ENCODE measurements around the gene KNG1.
"Not testable (repeated sequence)": the region's sequence is repeated elsewhere in the genome, so short reads cannot be mapped to it uniquely, and the experiment has no call there.

The KNG1 gene

DNA sequence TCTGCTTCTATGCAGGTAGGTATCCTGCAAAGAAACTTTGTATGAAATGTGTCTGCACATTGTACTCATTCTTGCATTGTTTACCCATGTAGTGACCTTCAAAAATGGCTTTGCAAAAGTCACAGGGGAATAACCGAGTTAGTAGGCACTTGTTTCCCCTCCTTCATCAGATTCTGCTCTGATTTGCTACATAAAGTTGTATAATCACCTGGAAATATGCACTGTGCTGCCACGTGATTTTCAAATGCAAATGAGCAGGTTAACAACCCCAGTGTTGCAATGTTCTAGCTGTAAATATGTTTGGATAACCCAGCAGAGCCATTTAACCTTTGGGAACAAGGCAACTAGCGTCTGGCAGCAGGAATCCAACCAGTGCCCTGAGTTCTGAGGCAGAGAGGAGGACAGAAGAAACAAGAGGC is at the start of gene KNG1:
Gene KNG1 (plus strand): TSS at position 321 of the 419 bp plus-strand sequence. CDS start 184 bp downstream, outside the sequence.
- no peak for DNase-seq

DNA sequence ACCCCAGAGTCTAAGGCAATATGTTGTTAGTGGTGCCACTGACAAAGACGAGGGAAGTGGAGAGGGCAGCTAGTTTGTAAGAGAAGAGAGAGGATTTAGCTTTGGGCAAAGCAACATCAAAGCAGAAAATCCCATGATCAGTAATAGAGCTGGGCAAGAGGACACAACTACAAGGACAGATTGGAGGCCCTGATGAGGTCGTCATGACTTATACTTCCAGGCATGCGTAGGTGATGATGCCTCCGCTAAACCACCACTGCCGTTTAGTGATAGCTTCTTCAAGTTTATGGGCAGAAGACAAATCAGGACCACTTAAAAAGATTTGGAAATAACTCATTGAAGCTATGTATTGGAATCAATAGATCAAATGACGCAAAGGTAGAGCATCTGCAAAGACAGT is 48.7 kb upstream of the KNG1 start:
- DNase-seq: no peak

DNA sequence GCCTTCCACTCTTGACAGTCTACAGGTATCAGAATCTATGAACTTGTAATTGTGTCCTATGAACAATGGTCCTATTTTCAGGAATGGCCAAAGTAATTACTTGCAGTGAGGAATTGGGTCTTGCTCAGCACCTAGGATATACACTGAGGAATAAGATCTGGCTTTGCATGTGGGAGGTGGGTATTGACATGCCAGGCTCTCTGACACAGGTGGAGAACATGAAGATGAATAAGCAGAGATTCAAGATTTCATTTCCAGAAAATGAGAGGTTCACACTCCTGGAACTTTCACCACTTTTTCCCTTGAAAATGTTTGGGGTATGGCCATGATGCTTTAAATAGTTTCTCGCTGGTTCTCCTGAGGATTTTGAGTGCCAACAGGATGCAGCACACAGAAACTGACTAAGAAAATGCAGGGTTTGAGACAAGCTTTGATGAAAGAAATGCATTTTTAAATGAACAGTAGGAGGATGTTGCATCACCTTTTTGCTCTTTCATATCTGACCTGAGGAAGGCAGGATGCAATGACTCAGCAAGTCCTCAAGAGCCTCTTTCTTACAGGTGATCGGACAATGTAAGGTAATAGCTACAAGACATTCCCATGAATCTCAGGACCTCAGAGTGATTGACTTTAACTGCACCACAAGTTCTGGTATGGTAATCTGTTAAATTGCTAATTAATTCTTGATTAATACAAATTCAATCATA is 47.6 kb upstream of the KNG1 start:
- no peak for DNase-seq

DNA sequence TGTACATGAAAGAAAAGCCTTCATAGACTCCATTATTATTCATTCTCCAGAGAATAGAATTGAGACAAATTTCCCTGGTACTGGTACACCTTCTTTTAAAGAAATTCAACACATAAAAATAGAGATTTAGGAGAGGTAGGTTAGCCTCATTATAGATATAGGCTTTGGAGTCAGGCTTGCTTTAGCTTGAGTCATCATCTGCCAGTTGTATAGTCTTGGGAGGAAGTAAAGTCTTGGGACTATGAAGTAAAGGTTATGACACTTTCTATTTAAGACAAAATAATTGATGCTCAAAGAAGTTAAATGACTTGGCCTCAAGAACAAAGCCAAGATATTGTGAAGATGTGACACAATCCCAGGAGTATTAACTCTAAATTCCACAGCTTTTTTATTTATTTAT is 47.0 kb upstream of the KNG1 start:
- no peak for DNase-seq

DNA sequence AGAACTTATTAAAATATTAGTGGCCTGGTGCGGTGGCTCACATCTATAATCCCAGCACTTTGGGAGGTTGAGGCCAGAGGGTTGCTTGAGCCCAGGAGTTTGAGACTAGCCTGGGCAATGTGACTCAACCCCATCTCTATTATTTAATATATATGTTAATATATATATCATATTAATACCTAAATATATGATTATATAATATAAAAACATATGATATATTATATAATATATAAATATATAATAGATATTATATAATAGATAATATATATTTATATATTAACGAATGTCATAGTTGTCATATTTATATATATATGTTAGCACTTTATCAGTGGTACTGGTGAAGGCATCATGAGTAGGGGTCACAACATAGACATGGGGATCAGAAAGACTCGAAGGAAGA is 46.1 kb upstream of the KNG1 start:
- no peak for DNase-seq

DNA sequence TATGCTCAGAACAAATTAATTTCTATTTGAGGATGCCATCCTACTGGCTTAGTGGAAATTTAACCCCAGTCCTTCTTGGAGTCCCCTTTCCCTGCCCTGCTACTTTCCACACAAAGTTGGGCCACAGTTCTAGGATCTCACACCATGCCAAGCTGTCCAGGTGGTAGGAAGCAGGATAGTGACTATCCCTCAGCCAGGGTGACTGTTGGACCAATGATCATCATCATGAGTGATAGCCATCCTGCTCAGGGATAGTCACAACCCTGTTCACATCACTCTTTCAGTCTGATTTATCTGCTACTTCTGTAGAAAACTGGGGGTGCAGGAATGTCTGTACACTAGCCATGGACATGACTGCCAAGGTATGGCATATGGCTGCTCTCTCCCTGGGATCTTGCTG is 38.6 kb upstream of the KNG1 start:
- DNase-seq: no peak

DNA sequence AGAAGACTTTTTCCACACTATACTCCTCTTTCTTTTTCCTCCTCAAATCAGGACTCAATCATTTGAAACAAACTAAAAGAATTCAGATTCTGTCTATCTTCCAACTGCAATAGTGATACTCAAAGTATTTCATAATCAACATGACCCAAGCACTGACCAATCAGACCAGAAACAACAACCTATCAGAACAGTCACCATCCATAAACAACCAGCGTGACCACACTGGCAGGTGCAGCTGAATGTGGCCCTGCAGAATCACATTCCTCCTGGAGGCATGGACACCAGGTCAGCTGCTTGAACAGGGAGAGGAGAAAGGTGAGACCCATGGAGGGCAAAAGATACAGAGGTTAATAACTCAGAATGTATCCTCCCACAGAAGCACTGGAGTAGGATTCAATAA is 38.0 kb upstream of the KNG1 start:
- DNase-seq: no peak

DNA sequence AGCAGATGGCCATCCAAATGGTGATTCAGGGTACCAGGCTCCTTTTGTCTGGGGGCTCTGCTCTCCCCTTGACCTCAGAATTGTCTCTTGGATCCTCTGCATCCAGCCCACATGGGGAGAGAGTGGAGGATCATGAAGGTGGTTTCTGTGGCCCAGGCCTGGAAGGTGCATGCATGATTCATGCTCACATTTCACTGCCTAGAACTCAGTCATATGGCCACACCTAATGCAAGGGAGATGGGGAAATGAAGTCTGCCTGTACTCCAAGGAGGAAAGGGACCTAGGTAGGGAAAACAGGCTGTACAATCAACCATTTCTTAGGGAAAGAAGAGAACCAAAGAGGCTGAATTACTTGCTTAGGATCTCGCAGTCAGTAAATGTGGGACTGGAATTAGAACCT is 36.3 kb upstream of the KNG1 start:
- DNase-seq: no peak

DNA sequence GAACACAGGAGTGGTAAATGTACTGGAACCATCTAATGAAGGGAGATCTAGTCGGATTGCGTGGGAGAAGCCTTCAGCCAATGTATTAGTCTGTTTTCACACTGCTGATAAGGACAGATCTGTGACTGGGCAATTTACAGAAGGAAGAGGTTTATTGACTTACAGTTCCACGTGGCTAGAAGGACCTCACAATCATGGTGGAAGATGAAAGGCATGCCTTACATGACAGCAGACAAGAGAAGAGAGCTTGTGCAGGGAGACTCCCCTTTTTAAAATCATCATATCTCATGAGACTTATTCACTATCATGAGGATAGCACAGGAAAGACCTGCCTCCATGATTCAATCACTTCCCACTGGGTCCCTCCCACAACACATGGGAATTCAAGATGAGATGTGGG is 34.3 kb upstream of the KNG1 start:
- DNase-seq: no peak

DNA sequence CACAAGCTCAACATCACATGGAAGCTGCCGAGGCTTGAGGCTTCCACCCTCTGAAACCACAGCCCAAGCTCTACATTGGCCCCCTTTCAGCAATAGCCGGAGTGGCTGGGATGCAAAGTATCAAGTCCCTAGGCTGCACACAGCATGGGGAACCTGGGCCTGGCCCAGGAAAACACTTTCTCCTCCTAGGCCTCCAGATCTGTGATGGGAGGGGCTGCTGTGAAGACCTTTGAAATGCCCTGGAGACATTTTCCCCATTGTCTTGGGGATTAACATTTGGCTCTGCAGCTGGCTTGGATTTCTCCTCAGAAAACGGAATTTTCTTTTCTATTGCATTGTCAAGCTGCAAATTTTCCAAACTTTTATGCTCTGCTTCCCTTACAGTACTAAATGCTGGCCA is 33.2 kb upstream of the KNG1 start:
- no peak for DNase-seq

DNA sequence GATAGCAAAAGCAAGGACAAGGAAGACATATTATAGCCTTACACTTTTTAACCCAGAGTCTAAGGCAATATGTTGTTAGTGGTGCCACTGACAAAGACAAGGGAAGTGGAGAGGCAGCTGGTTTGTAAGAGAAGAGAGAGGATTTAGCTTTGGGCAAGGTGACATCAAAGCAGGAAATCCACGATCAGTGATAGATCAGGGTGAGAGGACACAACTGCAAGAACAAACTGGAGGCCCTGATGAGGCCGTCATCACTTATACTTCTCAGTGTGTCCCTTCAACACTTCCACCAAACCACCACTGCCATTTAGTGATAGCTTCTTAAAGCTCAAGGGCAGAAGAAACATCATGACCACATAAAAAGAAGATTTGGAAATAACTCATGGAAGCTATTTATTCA is 30.7 kb upstream of the KNG1 start:
- not testable (repeated sequence) for DNase-seq

DNA sequence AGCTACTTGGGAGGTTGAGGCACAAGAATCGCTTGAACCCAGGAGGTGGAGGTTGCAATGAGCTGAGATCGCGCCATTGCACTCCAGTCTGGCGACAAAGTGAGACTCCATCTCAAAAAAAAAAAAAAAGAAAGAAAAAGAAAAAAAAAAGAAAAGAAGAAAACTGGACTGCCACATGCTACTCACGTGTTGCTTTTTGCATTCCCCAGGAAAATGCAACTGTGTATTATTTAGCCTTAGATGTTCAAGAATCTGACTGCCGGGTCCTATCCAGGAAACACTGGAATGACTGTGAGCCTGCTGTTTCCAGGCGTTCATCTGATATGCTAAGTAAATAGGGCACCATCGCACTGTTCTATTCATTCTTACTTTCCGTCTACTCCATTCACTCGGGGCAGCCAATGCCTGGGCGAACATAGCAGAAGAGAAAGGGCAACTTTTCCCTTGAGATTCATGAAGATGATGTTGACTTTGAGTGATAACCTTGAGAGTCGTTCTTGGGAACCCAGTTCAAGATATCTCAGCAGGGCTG is 30.0 kb upstream of the KNG1 start:
- no peak for DNase-seq

DNA sequence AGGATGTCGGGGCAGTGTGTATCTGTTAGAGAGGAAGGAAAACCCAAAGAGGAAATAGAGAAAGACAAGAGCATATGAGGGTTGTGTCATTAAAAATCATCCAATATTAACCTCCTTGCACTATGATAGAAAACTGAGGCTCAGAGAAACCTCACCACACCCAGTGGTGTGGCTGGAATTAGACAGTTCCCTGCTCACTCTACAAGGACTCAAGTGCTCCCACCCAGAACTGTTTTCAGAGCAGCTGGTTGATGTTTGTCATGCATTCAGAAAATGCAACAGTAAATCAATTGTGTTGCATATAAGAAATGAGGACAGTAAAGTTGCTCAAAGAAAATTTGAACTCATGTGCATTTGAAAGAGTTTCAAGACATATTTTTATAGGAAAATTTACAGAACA is 26.9 kb upstream of the KNG1 start:
- not testable (repeated sequence) for DNase-seq

DNA sequence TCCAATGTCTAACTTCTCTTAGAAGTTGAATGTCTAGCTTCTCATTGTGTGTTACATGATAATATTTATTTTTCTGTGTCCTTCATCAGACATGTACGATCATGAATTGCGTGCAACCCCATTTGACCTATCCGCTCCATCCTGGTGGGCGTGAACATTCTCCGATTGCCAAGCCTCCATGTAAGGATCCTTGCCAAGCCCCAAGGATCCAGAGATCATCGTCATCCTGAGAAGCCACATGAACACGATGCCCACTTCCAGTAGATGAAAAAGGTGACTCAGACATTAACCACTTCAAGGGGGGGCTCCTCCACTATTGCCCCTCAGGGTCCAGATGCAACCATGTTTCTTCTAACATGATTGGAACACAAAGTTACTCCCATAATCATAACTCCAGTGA is 25.5 kb upstream of the KNG1 start:
- no peak for DNase-seq

DNA sequence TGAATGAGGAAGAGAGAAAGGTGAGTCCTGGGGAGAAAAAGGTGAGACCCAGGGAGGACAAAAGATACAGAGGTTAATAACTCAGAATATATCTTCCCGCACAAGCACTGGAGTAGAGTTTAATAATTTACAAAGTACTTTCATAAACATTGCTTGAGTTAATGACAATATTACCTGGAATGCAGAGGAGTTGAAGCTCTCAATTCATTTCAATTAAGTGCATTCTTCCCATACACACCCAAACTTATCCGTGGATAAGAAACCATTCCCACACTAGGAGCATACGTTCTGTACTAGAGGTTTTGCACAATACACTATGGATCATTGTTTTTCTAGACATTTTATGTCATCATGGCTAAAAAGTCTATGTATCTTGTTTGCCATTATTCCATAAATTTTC is 23.3 kb upstream of the KNG1 start:
- no peak for DNase-seq

DNA sequence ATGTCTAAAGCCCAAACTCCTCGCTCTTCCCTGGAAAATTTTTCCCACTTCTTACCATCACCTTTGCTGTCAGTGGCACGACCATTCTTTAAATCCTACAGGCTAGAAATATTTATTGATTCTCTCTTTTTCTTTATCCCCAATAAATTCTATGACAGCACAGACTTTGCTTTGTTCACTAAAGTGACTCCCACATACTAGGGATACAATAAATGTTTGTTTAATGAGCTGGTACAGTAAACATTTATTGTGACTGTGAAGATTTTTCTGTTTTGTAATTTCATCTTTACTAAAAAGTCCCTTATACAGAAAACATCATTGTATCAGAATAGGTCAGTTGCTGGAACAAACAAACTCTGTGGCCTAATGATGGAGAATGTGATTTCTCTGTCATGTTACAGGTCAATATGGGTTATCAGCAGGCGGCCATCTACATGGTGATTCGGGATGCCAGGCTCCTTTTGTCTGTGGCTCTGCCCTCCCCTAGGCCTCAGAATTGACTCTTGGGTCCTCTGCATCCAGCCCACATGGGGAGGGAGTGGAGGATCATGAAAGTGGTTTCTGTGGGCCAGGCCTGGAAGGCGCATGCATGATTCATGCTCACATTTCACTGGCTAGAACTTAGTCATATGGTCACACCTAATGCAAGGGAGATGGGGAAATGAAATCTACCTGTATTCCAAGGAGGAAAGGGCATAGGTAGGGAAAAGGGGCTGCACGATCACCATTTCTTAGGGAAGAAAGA is 22.7 kb upstream of the KNG1 start:
- no peak for DNase-seq

DNA sequence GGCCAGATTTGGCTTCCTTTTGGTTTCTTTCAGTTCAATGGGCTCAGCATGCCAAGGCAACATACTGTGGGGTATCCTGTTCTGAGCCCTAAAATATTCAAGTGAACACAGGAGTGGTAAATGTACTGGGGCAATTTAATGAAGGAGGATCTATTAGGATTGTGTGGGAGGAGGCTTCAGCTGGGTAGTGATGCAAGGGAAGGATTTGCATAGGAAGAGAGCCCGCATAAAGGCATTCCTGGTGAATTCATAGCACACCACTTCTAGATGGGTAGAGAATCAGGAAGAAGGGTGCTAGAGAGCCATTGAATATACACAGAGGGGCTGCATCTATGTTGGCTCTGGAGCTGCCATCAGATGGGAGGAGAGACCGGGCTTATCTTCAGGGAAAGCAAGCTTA is 20.6 kb upstream of the KNG1 start:
- DNase-seq: no peak

DNA sequence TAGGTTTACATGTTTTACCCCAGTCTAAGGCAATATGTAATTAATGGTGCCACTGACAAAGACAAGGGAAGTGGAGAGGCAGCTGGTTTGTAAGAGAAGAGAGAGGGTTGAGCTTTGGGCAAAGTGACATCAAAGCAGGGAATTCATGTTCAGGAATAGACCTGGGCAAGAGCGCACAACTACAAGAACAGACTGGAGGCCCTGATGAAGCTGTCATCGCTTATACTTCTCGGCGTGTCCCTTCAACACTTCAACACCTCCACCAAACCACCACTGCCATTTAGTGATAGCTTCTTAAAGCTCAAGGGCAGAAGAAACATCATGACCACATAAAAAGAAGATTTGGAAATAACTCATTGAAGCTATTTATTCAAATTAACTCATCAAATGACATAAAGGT is 19.6 kb upstream of the KNG1 start:
- DNase-seq: peak; percentile 0

DNA sequence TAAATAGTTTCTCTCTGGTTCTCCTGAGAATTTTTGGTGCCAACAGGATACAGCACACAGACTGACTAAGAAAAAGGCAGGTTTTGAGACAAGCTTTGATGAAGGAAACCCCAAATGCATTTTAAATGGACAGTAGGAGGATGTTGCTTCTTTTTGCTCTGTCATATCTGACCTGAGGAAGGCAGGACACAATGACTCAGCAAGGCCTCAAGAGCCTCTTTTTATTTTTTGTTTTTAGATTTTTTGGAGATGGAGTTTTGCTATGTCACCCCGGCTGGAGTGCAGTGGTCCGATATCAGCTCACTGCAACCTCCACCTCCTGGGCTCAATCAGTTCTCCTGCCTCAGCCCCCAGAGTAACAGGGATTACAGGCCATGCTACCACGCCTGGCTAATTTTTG is 16.9 kb upstream of the KNG1 start:
- DNase-seq: no peak

DNA sequence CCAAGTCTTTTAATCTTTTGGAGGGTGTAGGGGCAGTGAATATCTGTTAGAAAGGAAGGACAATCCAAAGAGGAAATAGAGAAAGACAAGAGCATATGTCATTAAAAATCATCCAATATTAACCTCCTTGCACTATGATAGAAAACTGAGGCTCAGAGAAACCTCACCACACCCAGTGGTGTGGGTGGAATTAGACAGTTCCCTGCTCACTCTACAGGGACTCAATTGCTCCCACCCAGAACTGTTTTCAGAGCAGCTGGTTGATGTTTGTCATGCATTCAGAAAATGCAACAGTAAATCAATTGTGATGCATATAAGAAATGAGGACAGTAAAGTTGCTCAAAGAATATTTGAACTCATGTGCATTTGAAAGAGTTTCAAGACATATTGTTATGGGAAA is 14.7 kb upstream of the KNG1 start:
- not testable (repeated sequence) for DNase-seq

DNA sequence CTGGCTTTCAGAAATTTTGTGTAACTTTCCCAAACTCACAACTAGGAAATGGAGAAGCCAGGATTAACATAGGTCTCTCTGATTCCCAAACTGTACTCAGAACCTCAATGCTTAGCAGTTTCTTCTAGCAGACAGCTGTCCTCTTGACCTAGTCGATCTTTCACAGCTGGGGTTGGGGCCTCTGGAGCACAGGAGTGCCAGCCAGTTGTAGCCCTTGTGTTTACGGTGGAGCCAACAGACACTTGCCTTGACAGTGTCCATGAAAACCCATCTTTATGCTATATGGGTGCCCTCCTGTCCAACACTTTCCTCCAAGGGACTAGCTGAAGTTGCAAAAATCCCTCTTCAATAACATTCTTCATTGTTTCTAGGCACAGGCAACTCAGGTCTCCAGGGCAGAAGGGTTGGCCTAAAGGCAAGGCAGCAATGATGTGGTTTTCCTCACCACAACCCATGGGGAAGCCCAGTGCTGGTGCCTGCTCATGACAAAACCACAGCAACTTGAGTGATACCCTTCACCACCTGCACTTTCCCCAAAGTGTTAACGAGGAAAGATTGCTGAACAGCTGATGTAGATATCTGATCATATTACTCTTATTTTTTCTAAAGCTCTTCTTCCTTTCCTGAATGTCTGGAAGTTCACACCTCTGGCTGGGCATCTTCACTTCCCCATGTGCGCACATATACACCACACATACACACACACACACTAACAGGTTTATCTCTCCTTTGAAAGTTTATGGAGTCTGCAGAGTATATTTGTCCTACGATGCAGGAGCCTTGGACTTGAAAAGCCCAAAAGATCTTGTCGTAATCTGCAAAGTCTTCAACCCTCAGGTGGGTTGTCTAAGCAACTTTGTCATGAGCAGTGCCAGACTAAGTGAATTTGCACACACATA is 11.0 kb upstream of the KNG1 start:
- peak; percentile 60 for DNase-seq

DNA sequence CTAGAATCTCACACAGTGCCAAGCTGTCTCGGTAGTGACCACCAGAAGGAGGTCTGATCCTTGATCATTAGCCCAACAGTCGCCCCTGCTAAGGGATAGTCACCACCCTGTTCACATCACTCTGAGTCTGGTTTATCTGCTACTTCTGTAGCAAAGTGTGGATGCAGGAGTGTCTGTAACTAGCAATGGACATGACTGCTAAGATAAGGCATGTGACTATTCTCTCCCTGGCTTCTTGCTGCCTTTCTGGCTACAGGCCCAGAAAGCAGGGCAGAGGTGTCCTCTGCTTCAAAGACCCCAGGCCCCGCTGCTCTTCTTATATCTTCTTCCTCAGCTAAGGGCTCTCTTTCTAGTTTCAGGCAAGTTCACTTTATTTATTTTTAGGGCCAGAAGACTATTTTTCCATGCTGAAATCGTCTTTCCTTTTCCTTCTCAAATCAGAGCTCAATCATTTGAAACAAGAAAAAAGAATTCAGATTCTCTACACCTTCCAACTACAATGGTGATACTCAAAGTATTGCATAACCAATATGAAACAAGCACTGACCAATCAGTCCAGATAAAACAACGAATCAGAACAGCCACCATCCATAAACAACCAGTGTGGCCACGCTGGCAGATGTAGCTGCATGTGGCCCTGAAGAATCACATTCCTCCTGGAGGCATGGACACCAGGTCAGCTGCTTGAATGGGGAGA is 8.0 kb upstream of the KNG1 start:
- DNase-seq: no peak

DNA sequence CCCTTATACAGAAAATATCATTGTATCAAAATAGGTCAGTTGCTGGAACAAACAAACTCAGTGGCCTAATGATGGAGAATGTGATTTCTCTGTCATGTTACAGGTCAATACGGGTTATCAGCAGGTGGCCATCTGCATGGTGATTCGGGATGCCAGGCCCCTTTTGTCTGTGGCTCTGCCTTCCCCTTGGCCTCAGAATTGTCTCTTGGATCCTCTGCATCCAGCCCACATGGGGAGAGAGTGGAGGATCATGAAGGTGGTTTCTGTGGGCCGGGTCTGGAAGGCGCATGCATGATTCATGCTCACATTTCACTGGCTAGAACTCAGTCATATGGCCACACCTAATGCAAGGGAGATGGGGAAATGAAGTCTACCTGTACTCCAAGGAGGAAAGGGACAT is 6.5 kb upstream of the KNG1 start:
- not testable (repeated sequence) for DNase-seq

Measured in activated CD8-positive, alpha-beta memory T cell treated with anti-CD3 and anti-CD28 coated beads for 24 hours (primary cell).